Measurements from ENCODE around the gene CNP.

DNA sequence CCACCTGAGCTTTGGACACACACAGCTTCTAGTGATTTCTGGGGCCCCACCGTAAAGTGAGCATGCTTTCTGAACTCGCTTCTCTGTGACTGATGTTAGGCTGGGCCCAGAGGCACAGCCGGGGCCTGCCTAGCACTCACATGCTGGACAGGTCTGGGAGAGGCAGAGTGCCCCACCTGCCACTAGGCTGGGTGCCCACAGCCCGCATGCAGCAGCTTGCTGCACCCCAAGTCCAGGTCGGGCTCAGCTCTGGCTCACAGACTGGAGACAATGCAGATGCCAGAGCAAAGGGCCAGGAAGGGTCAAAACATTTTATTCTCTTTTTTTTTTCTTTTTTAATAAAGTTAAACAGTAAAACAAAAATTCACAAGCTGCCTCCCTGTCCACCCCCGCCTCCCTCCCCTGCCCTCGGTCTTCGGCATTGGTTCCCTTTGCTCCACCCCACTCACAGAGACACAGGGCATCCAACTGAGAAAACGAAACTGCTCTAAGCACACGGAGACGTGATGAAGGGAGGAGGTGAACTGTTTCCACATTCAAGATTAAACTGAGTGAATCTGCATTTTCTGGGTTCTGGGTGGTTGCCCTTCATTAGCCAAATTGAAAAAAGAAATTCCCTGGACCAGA is 9.7 kb downstream of the CNP start:
- TF ChIP-seq TCF12 (IDR thresholded peaks at IDR 0.05; ENCODE audit: low read depth, low read length) (no peak), ZNF274 (IDR thresholded peaks at IDR 0.05; ENCODE audit: borderline replicate concordance, extremely low read depth, low read length) (no peak)
- TF ChIP-seq, protein P1, sequence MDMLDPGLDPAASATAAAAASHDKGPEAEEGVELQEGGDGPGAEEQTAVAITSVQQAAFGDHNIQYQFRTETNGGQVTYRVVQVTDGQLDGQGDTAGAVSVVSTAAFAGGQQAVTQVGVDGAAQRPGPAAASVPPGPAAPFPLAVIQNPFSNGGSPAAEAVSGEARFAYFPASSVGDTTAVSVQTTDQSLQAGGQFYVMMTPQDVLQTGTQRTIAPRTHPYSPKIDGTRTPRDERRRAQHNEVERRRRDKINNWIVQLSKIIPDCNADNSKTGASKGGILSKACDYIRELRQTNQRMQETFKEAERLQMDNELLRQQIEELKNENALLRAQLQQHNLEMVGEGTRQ (IDR thresholded peaks at IDR 0.05; ENCODE audit: low read length): no peak

Measured in H1 (cell line).